GM04503 (cell line): Measurements from ENCODE around the gene NT5E.

Experiments used
- DNase-seq: peaks from one replicate; pipeline ENCODE4 v3.0.0-alpha.2; 2012; ENCODE audit warnings: low read depth

NT5E gene

DNA sequence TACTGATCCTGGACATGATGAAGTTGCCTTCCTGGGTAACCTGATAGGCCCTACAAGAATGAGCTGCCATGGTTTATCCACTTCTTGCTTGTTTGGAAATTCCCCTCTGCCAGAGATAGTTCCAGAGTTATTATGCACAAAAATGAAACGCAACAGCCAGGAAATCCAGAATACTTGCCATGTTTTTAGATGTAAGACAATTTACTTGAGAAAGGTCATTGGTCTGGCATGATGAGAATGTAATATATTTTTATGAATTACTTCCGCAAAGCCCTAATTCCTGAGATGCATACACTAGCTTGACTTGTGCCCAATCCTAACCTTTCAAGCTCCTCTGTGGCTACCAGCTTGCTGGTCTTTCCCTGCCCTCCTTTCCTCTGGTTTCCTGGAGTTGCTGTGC, 27.9 kb upstream of the NT5E start:
- no peak for DNase-seq

GRCh38 chr6:85422996-85423395, 26.9 kb upstream of the NT5E start:
- no peak for DNase-seq

GRCh38 chr6:85424981-85425380, 24.9 kb upstream of the NT5E start:
- DNase-seq: no peak

DNA sequence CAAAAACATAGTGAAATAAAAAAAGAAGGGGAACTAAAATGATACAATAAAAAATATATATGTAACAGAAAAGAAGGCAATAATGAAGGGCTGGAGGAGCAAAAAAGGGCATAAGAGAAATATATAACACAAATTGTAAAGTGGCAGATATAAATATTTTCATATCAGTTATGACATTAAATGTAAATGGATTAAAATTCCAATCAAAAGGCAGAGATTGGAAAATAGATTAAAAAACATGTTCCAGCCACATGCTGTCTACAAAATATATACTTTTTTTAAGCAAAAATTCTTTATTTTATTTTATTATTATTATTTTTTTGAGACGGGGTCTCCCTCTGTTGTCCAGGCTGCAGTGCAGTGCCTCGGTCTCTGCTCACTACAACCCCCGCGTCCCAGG, 23.9 kb upstream of the NT5E start:
- no peak for DNase-seq

GRCh38 chr6:85428486-85428885, 21.4 kb upstream of the NT5E start:
- no peak for DNase-seq

GRCh38 chr6:85429346-85429745, 20.5 kb upstream of the NT5E start:
- DNase-seq: no peak

DNA sequence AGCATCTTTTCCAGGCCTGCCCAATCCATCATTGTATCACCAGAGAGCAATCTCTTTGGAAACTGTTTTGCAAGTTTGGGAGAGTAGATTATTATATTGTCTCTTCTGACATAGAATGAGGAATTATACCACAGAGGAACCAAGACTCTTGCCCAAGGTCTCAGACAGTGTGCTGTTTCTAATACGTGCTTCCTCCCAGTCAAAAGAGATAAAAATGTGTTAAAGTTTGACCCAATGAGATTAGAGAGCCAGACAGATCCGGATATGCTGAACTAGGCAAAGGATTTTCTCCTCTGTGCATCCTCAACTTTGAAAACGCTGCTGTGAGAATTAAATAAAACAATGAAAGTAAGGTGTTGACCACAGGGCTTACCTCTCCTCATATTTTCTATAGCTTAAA, 18.6 kb upstream of the NT5E start:
- DNase-seq: no peak

GRCh38 chr6:85432554-85432953, 17.3 kb upstream of the NT5E start:
- DNase-seq: no peak

GRCh38 chr6:85435851-85436250, 14.0 kb upstream of the NT5E start:
- no peak for DNase-seq

DNA sequence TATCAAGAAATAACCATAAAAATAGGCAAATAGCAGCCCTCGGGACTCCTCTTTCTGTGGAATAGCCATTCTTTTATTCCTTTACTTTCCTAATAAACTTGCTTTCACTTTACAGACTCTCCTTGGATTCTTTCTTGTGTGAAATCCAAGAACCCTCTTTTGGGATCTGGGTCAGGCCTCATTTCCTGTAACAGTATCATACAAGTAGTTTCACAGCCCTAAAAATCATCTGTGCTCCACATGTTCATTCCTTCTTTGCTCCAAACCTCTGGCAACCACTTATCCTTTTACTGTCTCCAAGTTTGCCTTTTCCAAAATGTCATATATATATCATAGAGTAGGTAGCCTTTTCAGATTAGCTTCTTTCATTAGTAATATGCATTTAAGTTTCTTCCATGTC, 13.5 kb upstream of the NT5E start:
- no peak for DNase-seq

- DNase-seq: no peak
These were observed 12.9 kb upstream of the NT5E start for GRCh38 chr6:85436939-85437495.

- DNase-seq: no peak
These were observed 6.3 kb upstream of the NT5E start for GRCh38 chr6:85443349-85444117.

GRCh38 chr6:85449388-85449817, 480 bp upstream of the NT5E start:
- peak; percentile 42 for DNase-seq

GRCh38 chr6:85451565-85452306, 1.9 kb downstream of the NT5E start:
- no peak for DNase-seq

DNA sequence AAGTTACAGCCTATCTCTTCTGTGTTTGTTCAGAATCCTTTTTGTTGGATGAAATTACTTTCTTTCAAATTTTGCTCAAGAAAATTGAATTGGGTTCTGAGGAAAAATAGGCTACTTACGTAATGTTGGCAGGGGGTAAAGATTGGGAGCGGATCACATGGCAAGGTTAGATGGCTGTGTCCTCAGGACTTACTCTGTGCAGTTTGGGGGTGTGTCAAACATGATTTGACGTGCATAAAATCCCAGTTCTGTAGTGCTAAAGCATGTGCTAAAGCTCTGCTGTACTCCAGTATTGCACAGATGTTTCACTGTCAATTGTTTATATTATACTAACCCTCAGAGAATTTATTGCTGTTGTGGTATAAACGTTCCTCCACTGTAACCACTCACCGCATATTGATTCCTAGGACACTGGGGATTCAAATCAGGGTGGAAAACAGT, 2.6 kb downstream of the NT5E start:
- DNase-seq: peak; percentile 49

DNA sequence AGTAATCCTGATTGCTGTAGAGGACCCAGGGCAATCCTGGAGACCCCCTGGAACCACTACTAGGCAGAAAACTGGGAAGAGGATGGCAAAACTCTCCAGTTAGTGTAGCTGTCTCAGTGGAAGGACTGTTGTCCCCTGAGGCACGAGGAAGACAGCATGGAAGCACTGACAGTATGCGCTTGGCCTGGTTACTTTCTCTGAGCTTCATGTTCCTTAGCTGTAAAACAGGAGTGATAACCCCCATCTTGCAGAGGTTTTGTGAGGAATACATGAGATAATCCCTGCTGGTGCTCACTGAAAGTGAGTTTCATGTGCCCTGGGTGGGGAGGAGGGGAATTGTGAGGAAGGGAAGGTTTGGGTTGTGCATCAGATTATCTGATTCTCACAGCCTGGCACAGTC, 3.2 kb downstream of the NT5E start:
- DNase-seq: no peak

- DNase-seq: no peak
These were observed 3.6 kb downstream of the NT5E start for GRCh38 chr6:85453490-85453889.

DNA sequence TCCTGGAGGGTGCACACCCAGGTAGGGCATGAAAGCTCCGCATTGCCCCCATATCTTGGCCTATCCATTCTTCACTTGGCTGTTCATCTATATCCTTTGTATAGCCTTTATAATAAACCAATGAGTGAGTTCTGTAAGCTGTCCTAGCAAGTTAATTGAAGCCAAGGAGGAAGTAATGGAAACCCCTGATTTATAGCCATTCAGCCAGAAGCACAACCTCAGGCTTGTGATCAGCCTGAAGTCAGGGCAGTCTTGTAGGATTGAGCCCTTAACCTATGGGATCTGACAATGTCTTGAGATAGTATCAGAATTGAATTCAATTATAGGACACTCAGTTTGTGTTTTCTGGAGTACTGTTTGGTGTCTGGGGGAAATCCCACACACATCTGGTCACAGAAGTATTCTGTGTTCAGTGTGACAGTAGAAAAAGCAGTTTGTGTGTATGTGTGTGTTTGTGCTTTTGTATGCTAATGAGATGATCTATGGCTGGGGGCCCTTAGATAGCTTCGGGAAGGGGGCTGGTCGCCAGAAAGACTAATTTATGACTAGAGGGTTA, 5.7 kb downstream of the NT5E start:
- DNase-seq: no peak

GRCh38 chr6:85456782-85457181, 6.9 kb downstream of the NT5E start:
- no peak for DNase-seq

DNA sequence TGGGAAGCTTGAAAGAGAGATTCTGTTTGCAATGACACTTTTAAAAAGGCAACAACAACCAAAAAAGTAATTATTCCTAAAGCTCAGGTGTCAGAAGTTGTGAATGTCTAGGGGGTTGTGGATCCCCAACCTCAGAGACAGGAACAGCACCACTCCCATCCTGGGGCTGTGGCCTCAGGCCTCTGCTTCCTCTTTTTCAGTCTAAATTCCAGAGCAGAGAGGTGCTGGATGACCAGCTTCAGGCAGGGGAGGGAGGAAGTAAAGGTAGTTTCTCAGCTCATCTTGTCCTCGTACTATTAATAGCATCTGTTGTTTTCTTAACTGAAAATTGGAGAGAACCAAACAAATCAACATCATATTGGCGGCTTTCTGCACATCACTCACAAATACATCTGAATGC, 8.3 kb downstream of the NT5E start:
- DNase-seq: no peak

DNA sequence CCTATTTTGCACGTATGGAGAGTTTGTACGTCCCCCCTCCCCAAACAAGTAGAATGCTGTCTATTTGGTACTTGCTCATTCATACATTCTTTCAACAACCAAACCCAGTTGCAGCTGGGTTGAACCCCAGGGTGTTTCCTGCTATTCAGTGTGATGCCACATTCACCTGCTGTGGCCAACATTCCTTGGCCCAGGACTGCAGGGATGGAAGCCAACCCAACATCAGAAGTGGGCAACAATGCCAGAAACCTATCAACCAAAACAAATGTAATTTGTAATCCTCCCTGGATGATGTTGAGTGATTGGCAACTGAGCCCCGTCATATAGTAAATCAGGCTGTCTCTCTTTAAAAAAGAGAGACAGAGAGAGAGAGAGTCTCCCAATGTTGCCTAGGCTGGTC, 8.9 kb downstream of the NT5E start:
- DNase-seq: no peak

DNA sequence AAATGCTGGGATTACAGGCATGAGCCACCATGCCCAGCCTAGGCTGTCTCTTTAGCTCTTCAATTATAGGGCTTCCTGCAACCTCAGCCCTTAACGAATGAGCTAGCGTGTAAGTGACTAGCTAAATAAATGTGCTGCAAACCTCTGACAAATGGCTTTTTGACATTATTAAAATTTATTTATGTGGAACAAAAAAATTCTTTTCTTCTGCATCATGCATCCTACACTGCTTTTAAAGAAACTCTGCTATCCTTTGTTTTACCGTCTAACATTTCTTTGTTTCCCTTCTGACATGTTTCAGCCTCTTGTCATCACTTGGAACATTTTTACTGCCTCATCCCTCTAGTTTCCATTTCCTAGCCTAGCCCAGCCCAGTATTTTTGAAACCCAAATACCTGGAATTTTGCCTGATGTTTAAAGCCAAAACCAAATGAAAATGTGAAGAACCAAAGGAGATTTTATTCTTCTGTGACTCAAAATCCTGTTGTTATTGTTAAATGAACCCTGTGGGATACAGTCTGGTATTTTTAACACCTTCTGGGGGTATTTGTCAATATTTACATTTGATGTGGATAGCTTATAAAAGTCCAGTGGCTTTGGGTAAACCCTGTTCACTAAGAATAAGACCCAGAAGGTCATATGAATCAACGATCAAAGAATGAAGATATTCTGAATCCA, 9.5 kb downstream of the NT5E start:
- peak; percentile 98 for DNase-seq
